GM20000 (cell line): ENCODE measurements around the gene MFAP2.

Source experiments
- DNase-seq: peaks from one replicate; pipeline ENCODE4 v3.0.0; 2012; ENCODE audit warnings: low spot score
- TF ChIP-seq, protein P1 (sequence below): IDR thresholded peaks from 2 replicates; pipeline ENCODE4 v1.5.1; 2012; ENCODE audit warnings: mild to moderate bottlenecking, control low read depth; ENCODE audit errors: extremely low read depth, missing control alignments

Gene MFAP2

GRCh38 chr1:16973215-16973614 lies 7.2 kb downstream of the MFAP2 start:
- TF ChIP-seq, protein P1, sequence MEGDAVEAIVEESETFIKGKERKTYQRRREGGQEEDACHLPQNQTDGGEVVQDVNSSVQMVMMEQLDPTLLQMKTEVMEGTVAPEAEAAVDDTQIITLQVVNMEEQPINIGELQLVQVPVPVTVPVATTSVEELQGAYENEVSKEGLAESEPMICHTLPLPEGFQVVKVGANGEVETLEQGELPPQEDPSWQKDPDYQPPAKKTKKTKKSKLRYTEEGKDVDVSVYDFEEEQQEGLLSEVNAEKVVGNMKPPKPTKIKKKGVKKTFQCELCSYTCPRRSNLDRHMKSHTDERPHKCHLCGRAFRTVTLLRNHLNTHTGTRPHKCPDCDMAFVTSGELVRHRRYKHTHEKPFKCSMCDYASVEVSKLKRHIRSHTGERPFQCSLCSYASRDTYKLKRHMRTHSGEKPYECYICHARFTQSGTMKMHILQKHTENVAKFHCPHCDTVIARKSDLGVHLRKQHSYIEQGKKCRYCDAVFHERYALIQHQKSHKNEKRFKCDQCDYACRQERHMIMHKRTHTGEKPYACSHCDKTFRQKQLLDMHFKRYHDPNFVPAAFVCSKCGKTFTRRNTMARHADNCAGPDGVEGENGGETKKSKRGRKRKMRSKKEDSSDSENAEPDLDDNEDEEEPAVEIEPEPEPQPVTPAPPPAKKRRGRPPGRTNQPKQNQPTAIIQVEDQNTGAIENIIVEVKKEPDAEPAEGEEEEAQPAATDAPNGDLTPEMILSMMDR = no peak
- DNase-seq = no peak

GRCh38 chr1:16972189-16972895 lies 8.1 kb downstream of the MFAP2 start:
- DNase-seq = no peak
- TF ChIP-seq, protein P1 = no peak

GRCh38 chr1:16971341-16972188 lies 8.9 kb downstream of the MFAP2 start:
- DNase-seq = no peak
- TF ChIP-seq, protein P1 = no peak

DNA sequence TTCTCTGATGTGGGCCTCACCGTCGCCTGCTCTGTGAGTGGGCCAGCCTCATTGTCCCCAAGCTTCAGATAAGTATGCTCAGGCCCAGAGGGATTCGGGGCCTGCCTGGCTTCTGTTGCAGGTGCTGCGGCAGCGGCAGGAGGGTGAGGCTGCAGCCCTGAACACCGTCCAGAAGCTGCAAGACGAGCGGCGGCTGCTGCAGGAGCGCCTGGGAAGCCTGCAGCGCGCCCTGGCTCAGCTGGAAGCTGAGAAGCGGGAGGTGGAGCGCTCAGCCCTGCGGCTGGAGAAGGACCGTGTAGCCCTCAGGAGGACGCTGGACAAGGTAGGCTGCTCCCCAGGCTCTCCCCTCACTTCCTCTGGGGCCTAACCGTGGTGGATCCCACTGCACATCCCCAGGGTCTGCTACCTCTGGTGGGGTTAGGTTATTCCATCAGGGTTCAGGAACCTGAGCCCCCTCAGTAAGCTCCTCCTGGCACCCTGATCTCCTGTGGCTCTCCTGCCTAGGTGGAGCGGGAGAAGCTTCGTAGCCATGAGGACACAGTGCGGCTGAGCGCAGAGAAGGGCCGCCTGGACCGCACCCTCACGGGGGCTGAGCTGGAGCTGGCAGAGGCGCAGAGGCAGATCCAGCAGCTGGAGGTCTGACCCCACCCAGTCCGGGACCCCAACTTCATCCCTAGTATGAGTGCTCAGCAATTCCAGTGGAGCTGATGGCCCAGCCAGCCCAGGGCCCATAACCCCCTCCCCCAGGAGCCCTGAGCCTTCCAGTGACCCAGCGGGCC lies 10.1 kb downstream of the MFAP2 start:
- TF ChIP-seq, protein P1 = no peak
- no peak for DNase-seq

GRCh38 chr1:16969651-16970050 lies 10.8 kb downstream of the MFAP2 start:
- TF ChIP-seq, protein P1 = no peak
- no peak for DNase-seq

DNA sequence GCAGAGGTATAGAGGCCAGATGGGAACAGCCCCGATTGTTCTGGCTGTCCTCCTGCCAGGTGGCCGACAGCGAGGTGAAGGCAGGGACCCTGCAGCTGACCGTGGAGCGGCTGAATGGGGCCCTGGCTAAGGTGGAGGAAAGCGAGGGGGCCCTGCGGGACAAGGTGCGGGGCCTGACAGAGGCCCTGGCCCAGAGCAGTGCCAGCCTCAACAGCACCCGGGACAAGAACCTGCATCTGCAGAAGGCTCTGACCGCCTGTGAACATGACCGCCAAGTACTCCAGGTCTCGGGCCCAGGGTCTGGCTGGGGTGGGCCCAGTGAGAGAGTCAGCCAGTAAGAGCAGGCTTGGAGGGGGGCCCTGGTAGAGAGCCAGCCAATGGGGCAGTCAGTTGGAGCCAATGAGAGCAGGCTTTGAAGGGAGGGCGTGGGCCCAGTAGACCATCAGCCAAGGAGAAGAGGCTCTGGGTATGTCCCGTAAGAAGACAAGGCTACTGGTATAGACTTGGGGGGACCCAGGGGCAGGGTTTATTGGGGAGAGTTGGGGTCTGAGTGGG lies 11.3 kb downstream of the MFAP2 start:
- TF ChIP-seq, protein P1 = no peak
- no peak for DNase-seq
